ENCODE measurements around the gene YIPF4. TPM values are rescaled to one million over a fixed set of nuclear protein-coding genes. Genes with fewer than 3 reads are reported as not detected.

YIPF4 gene
- total RNA-seq, 1 experiment from 2014 or later = 60.2 TPM

DNA sequence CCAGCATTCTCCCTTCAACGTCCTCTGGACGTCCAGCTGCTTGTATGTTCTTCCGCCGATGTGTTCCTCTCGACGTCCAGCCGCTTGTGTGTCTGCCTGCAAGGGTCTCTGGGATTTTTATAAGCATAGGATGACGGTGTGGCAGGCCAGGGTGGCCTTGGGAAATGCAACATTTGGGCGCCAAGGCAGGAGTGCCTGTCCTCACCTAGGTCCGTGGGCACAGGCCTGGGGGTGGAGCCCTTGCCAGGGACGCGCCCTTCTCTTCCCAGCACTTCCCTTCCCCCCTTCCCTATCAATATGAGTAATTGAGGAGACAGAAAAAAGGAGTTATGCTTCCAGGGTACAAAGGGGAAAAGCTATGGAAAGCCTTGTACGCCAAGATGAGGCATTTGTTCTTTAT, 19.5 kb upstream of the YIPF4 start:
- CTCF ChIA-PET = no interaction called here

DNA sequence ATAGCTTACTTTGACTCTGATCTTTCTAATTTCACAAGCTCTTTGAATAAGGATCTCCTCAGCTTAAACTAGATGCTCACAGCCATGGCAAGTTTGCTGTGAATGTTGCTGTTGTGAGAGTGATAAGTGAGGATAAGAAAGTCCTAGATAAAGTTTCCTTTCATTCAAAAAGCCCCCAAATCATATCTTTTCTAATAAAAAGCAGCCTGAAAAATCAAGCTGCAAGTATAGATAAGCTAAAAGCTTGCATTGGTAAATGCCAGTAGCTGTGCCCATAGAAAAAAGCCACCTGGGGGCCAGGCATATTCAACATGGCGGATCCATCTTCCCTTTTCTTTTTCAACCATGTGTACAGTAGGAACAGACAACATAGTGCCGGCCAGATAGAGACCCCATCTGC, 17.3 kb upstream of the YIPF4 start:
- Mint-ChIP-seq H3K4me3 (ENCODE audit: unreplicated experiment) (no peak overlapping the region), H3K36me3 (ENCODE audit: insufficient read depth, unreplicated experiment) (no peaks in the 10 kb centered on the region), H3K27me3 (ENCODE audit: insufficient read depth, unreplicated experiment) (no peaks in the 10 kb centered on the region), H3K4me1 (ENCODE audit: low read depth, unreplicated experiment) (no peaks in the 10 kb centered on the region), H3K9me3 (ENCODE audit: unreplicated experiment) (no peaks in the 10 kb centered on the region), H3K27ac (ENCODE audit: unreplicated experiment) (no peak overlapping the region)
- CTCF ChIA-PET = no interaction called here
- intact Hi-C loops (cut with micrococcal nuclease; ENCODE audit: unreplicated experiment) = no loop called here
- Histone ChIP-seq H3K27me3 (replicated peaks; ENCODE audit: control insufficient read depth, insufficient read depth, low read length) (no peaks in the 10 kb centered on the region), H3K4me3 (ENCODE audit: low read depth, low read length) (no peak overlapping the region), H3K36me3 (ENCODE audit: control insufficient read depth, insufficient read depth, low read length) (no peaks in the 10 kb centered on the region), H3K9me3 (no peaks in the 10 kb centered on the region), H3K4me1 (no peaks in the 10 kb centered on the region)
- POLR2A ChIA-PET = no interaction called here
- no TSS peak for BruUV-seq (replicated peaks)
- TF ChIP-seq, protein P1, sequence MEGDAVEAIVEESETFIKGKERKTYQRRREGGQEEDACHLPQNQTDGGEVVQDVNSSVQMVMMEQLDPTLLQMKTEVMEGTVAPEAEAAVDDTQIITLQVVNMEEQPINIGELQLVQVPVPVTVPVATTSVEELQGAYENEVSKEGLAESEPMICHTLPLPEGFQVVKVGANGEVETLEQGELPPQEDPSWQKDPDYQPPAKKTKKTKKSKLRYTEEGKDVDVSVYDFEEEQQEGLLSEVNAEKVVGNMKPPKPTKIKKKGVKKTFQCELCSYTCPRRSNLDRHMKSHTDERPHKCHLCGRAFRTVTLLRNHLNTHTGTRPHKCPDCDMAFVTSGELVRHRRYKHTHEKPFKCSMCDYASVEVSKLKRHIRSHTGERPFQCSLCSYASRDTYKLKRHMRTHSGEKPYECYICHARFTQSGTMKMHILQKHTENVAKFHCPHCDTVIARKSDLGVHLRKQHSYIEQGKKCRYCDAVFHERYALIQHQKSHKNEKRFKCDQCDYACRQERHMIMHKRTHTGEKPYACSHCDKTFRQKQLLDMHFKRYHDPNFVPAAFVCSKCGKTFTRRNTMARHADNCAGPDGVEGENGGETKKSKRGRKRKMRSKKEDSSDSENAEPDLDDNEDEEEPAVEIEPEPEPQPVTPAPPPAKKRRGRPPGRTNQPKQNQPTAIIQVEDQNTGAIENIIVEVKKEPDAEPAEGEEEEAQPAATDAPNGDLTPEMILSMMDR (IDR thresholded peaks at IDR 0.05; ENCODE audit: insufficient read depth in 1 of 2, low read depth in 1 of 2, low read length in 1 of 2, severe bottlenecking in 1 of 2, unreplicated experiment in 1 of 2) = no peak
- no peak for DNase-seq

More for the DNA sequence above, 19.5 kb upstream of the YIPF4 start:
- H3K9me3 ChIP-seq = no peaks in the 10 kb centered on the region
- BruUV-seq (replicated peaks) = no TSS peak
- H3K4me3 ChIP-seq (ENCODE audit: low read depth, low read length) = no peak overlapping the region
- no peak for DNase-seq
- no peaks in the 10 kb centered on the region for H3K4me1 Mint-ChIP-seq (ENCODE audit: low read depth, unreplicated experiment)
- no peak overlapping the region for H3K27ac Mint-ChIP-seq (ENCODE audit: unreplicated experiment)
- no peaks in the 10 kb centered on the region for H3K27me3 ChIP-seq (replicated peaks; ENCODE audit: control insufficient read depth, insufficient read depth, low read length)
- no peaks in the 10 kb centered on the region for H3K36me3 ChIP-seq (ENCODE audit: control insufficient read depth, insufficient read depth, low read length)
- TF ChIP-seq, protein P1 (IDR thresholded peaks at IDR 0.05; ENCODE audit: insufficient read depth in 1 of 2, low read depth in 1 of 2, low read length in 1 of 2, severe bottlenecking in 1 of 2, unreplicated experiment in 1 of 2) = no peak
- H3K27me3 Mint-ChIP-seq (ENCODE audit: insufficient read depth, unreplicated experiment) = no peaks in the 10 kb centered on the region
- no peaks in the 10 kb centered on the region for H3K4me1 ChIP-seq
- POLR2A ChIA-PET = no interaction called here
- H3K9me3 Mint-ChIP-seq (ENCODE audit: unreplicated experiment) = no peaks in the 10 kb centered on the region
- no peak overlapping the region for H3K4me3 Mint-ChIP-seq (ENCODE audit: unreplicated experiment)
- intact Hi-C loops (cut with micrococcal nuclease; ENCODE audit: unreplicated experiment) = no loop called here
- H3K36me3 Mint-ChIP-seq (ENCODE audit: insufficient read depth, unreplicated experiment) = no peaks in the 10 kb centered on the region

DNA sequence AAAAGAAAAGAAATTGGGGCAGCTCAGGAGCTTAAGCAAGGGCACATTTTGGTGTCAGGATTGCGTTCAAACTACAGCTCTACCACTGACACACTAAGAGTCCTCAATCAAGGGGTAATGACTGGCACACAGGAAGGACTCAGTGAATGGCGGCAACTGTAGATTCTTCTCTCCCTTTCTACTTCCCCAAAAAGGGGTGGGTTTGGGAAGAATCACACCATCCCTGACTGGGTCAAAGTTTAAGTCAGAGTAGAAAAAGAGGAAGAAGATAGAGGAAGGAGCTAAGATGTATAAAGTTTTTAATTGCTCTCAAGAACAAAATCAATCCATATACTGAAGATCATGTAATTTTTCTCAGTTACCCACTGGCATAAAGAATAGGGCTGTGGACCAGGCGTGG, 15.6 kb upstream of the YIPF4 start:
- no peak for DNase-seq
- TF ChIP-seq, protein P1 (IDR thresholded peaks at IDR 0.05; ENCODE audit: insufficient read depth in 1 of 2, low read depth in 1 of 2, low read length in 1 of 2, severe bottlenecking in 1 of 2, unreplicated experiment in 1 of 2) = no peak
- Histone ChIP-seq H3K9me3 (no peaks in the 10 kb centered on the region), H3K27me3 (replicated peaks; ENCODE audit: control insufficient read depth, insufficient read depth, low read length) (no peaks in the 10 kb centered on the region), H3K4me3 (ENCODE audit: low read depth, low read length) (no peak overlapping the region), H3K36me3 (ENCODE audit: control insufficient read depth, insufficient read depth, low read length) (no peaks in the 10 kb centered on the region), H3K4me1 (no peaks in the 10 kb centered on the region)
- ChIA-PET CTCF (no interaction called here), POLR2A (no interaction called here)
- no peaks in the 10 kb centered on the region for H3K4me1 Mint-ChIP-seq (ENCODE audit: low read depth, unreplicated experiment)
- no peaks in the 10 kb centered on the region for H3K36me3 Mint-ChIP-seq (ENCODE audit: insufficient read depth, unreplicated experiment)
- H3K27ac Mint-ChIP-seq (ENCODE audit: unreplicated experiment) = no peak overlapping the region
- no peaks in the 10 kb centered on the region for H3K27me3 Mint-ChIP-seq (ENCODE audit: insufficient read depth, unreplicated experiment)
- H3K4me3 Mint-ChIP-seq (ENCODE audit: unreplicated experiment) = no peak overlapping the region
- intact Hi-C loops (cut with micrococcal nuclease; ENCODE audit: unreplicated experiment) = no loop called here
- no peaks in the 10 kb centered on the region for H3K9me3 Mint-ChIP-seq (ENCODE audit: unreplicated experiment)
- no TSS peak for BruUV-seq (replicated peaks)
